SK-N-MC (cell line): ENCODE results near the gene PPP2R2C.

Experiments
- DNase-seq: peaks from one replicate; pipeline ENCODE4 v3.0.0-alpha.2; 2011; ENCODE audit warnings: low read depth, low spot score
- H3K27ac ChIP-seq: fragments of 200-600 bp; sonication (generic); 2 replicates; pipeline ENCODE4 v1.5.1; 2016; ENCODE audit warnings: mixed run types
- H3K36me3 ChIP-seq: fragments of 200-600 bp; sonication (generic); 2 replicates; pipeline ENCODE4 v1.6.1; 2017; ENCODE audit warnings: antibody characterized with exemption, low read length, mixed read lengths; ENCODE audit not compliant: insufficient read depth
- H3K4me3 ChIP-seq: fragments of 200-600 bp; sonication (generic); 2 replicates; pipeline ENCODE4 v1.5.1; 2016
- H3K9ac ChIP-seq: fragments of 200-600 bp; sonication (generic); 2 replicates; pipeline ENCODE4 v1.8.0; 2017; ENCODE audit warnings: mixed run types, mixed read lengths; ENCODE audit not compliant: insufficient read length
- H3K9me3 ChIP-seq: fragments of 200-600 bp; sonication (generic); 2 replicates; pipeline ENCODE4 v1.6.1; 2017; ENCODE audit warnings: low read depth, mild to moderate bottlenecking, antibody characterized with exemption, low read length, moderate library complexity, mixed read lengths
- EZH2 ChIP-seq: fragments of 200-600 bp; sonication (generic); IDR thresholded peaks from one replicate; pipeline ENCODE4 v1.6.1; 2017; ENCODE audit warnings: antibody characterized with exemption
- FOXP2 ChIP-seq: optimal IDR thresholded peaks from 2 replicates; pipeline ENCODE3; 2011; ENCODE audit warnings: mild to moderate bottlenecking, moderate library complexity; ENCODE audit not compliant: insufficient read depth; ENCODE audit errors: extremely low read length, control extremely low read depth
- POLR2AphosphoS5 ChIP-seq: IDR thresholded peaks from 2 replicates; pipeline ENCODE4 v1.6.1; 2012; ENCODE audit warnings: mild to moderate bottlenecking, low read depth, low read length, borderline replicate concordance

PPP2R2C gene

DNA sequence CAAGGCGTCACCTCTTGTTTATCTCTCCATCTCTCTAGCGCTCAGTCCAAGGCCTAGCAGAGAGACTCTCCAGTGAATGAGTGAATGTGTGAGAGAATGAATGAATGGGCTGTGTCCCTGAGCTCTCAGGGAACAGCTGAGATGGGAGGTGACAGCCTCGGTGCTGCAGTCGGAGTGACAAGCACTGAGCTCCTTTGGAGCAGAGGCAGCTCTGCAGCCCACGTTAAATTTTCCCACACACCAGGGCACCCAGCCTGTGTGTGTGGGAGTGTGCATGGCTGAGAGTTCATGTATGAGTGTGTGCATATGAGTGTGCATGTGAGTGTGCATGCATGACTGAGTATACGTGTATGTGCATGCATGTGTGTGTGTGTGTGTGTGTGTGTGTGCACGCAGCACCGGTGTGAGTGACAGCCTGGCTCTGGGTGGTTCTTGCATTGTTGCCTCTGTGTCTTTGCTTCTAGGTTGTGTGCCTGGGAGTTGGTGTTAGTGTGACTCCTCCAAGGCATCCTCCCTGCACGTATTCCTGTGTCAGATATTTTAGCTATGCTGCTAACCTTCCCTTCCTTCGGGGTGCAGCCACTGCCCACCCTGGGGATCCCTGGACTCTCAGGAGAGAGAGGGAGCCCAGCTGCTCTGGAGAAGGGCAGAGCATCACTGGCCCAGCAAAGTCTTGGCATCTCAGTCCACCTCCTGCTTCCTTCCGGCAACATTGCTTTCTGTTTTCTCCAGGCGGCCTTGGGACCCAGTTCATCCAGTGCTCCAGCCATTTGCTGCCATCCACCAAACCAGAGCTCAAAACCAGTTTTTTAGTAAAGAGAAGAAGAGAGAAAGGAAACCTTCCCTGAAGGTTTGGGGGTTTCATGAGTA is 98.6 kb downstream of the PPP2R2C start:
- H3K9ac ChIP-seq: no peak overlapping the region
- no peak for TF ChIP-seq FOXP2
- TF ChIP-seq POLR2AphosphoS5: no peak
- no peak for TF ChIP-seq EZH2
- no peak overlapping the region for H3K27ac ChIP-seq
- H3K9me3 ChIP-seq: no peaks in the 10 kb centered on the region
- H3K4me3 ChIP-seq: no peak overlapping the region
- H3K36me3 ChIP-seq: no peaks in the 10 kb centered on the region
- DNase-seq: no peak

- Histone ChIP-seq H3K36me3 (no peaks in the 10 kb centered on the region), H3K9me3 (no peaks in the 10 kb centered on the region), H3K27ac (no peak overlapping the region), H3K9ac (no peak overlapping the region), H3K4me3 (no peak overlapping the region)
- no peak for TF ChIP-seq EZH2
- TF ChIP-seq FOXP2: no peak
- no peak for TF ChIP-seq POLR2AphosphoS5
- DNase-seq: no peak
These were observed 99.5 kb downstream of the PPP2R2C start for GRCh38 chr4:6372649-6373525.

DNA sequence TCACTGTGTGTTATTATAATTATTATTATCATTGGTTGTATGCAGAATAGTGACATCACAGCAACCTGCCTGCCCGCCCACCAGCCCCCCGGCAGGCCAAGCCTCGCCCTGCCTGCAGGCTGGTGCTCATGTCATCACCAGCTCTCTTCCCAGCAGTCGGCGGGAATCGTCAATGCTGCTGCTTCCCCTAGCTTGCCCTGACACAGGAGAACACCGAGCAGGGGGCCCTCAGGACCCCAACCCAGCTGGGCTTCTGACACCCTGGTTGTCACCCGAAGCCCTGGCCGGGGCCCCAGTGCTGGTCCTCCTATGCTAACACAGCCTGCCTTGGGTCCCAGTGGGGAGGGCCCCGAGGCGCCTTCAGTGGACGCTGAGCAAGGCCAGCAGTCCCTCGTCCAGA is 100.6 kb downstream of the PPP2R2C start:
- Histone ChIP-seq H3K27ac (no peak overlapping the region), H3K36me3 (no peaks in the 10 kb centered on the region), H3K9ac (no peak overlapping the region), H3K4me3 (no peak overlapping the region), H3K9me3 (no peaks in the 10 kb centered on the region)
- TF ChIP-seq FOXP2 (no peak), EZH2 (no peak), POLR2AphosphoS5 (no peak)
- DNase-seq: no peak

- no peak for DNase-seq
- Histone ChIP-seq H3K36me3 (no peaks in the 10 kb centered on the region), H3K27ac (no peak overlapping the region), H3K4me3 (no peak overlapping the region), H3K9ac (no peak overlapping the region), H3K9me3 (no peaks in the 10 kb centered on the region)
- no peak for TF ChIP-seq POLR2AphosphoS5
- TF ChIP-seq FOXP2: no peak
- no peak for TF ChIP-seq EZH2
These were observed 101.1 kb downstream of the PPP2R2C start for GRCh38 chr4:6371271-6371670.

- Histone ChIP-seq H3K9me3 (no peaks in the 10 kb centered on the region), H3K27ac (no peak overlapping the region), H3K4me3 (no peak overlapping the region), H3K9ac (no peak overlapping the region), H3K36me3 (no peaks in the 10 kb centered on the region)
- DNase-seq: no peak
- TF ChIP-seq EZH2 (no peak), FOXP2 (no peak), POLR2AphosphoS5 (no peak)
These were observed 102.3 kb downstream of the PPP2R2C start for GRCh38 chr4:6369924-6370645.

GRCh38 chr4:6369511-6369910 is 102.9 kb downstream of the PPP2R2C start:
- TF ChIP-seq EZH2: no peak
- no peak for TF ChIP-seq FOXP2
- TF ChIP-seq POLR2AphosphoS5: no peak
- Histone ChIP-seq H3K9me3 (no peaks in the 10 kb centered on the region), H3K27ac (no peak overlapping the region), H3K9ac (no peak overlapping the region), H3K36me3 (no peaks in the 10 kb centered on the region), H3K4me3 (no peak overlapping the region)
- DNase-seq: no peak

GRCh38 chr4:6369035-6369434 is 103.4 kb downstream of the PPP2R2C start:
- DNase-seq: no peak
- no peak overlapping the region for H3K9ac ChIP-seq

DNA sequence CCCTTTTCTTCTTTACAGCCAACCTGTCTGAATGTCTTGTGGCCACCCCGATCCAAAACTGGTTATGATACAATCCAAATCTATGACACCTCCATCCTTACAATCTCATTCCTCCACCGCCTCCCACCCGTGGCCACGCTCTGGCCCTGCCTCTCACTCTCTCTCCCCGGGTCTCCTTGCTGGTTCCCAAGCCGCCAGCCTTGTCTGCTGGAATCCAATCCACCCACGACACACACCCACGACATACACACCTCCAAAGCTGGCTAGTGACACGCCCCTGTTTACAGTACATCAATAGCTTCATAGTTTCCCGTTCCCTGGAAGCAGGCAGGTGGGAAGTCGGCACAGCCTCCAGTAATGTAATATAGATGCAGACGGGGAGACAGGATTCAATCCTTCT is 103.8 kb downstream of the PPP2R2C start:
- no peak overlapping the region for H3K9ac ChIP-seq
- DNase-seq: no peak
- H3K4me3 ChIP-seq: no peak overlapping the region
- H3K9me3 ChIP-seq: no peaks in the 10 kb centered on the region
- TF ChIP-seq POLR2AphosphoS5 (no peak), FOXP2 (no peak), EZH2 (no peak)
- no peaks in the 10 kb centered on the region for H3K36me3 ChIP-seq
- no peak overlapping the region for H3K27ac ChIP-seq

More at GRCh38 chr4:6369035-6369434, 103.4 kb downstream of the PPP2R2C start:
- TF ChIP-seq POLR2AphosphoS5: no peak
- TF ChIP-seq EZH2: no peak
- no peak for TF ChIP-seq FOXP2
- Histone ChIP-seq H3K36me3 (no peaks in the 10 kb centered on the region), H3K9me3 (no peaks in the 10 kb centered on the region), H3K27ac (no peak overlapping the region), H3K4me3 (no peak overlapping the region)
